RWPE2 (cell line): ENCODE results near the gene CMIP.

Source experiments
- ATAC-seq: fragments of 200-7000 bp; cut with Tn5 transposase; 3 replicates; pipeline ENCODE4 v1.9.1; 2021; ENCODE audit warnings: low read depth
- DNase-seq: peaks from one replicate; pipeline ENCODE4 v3.0.0-alpha.2; 2020; ENCODE audit warnings: low spot score
- H3K27ac ChIP-seq: fragments of 450-650 bp; 2 replicates; pipeline ENCODE4 v1.5.1; 2017; ENCODE audit warnings: mild to moderate bottlenecking; ENCODE audit not compliant: poor library complexity, severe bottlenecking
- H3K27me3 ChIP-seq: fragments of 250-450 bp; sonication (Bioruptor Pico); 2 replicates; pipeline ENCODE4 v1.5.1; 2021; ENCODE audit warnings: mild to moderate bottlenecking, moderate library complexity; ENCODE audit not compliant: insufficient read depth, poor library complexity, severe bottlenecking
- H3K36me3 ChIP-seq: fragments of 250-450 bp; sonication (Bioruptor Pico); 2 replicates; pipeline ENCODE4 v1.5.1; 2020; ENCODE audit warnings: low read depth, mild to moderate bottlenecking, moderate library complexity
- H3K4me1 ChIP-seq: fragments of 250-450 bp; sonication (Bioruptor Pico); 2 replicates; pipeline ENCODE4 v1.5.1; 2021; ENCODE audit warnings: mild to moderate bottlenecking, moderate library complexity; ENCODE audit not compliant: insufficient read depth, poor library complexity, severe bottlenecking
- H3K4me3 ChIP-seq: fragments of 250-450 bp; sonication (Bioruptor Pico); 2 replicates; pipeline ENCODE4 v1.5.1; 2021; ENCODE audit warnings: mild to moderate bottlenecking, moderate library complexity; ENCODE audit not compliant: severe bottlenecking
- H3K9me3 ChIP-seq: fragments of 250-450 bp; sonication (Bioruptor Pico); 2 replicates; pipeline ENCODE4 v1.5.1; 2021; ENCODE audit warnings: mild to moderate bottlenecking, moderate library complexity; ENCODE audit not compliant: severe bottlenecking
- CTCF ChIP-seq: fragments of 450-650 bp; IDR thresholded peaks from one replicate; pipeline ENCODE4 v1.5.1; 2017; ENCODE audit warnings: mild to moderate bottlenecking, moderate library complexity; ENCODE audit not compliant: poor library complexity, severe bottlenecking

The CMIP gene

GRCh38 chr16:81585785-81586184, 141.2 kb downstream of the CMIP start:
- TF ChIP-seq CTCF = peak; percentile 24
- Histone ChIP-seq H3K27ac (peak overlapping the region; percentile 95), H3K9me3 (no peaks in the 10 kb centered on the region), H3K4me3 (no peak overlapping the region), H3K36me3 (peaks cover 25% of the 10 kb centered on the region), H3K27me3 (no peaks in the 10 kb centered on the region), H3K4me1 (peaks cover 49% of the 10 kb centered on the region)
- DNase-seq (no peak), ATAC-seq (no peak)

GRCh38 chr16:81586417-81586816, 141.8 kb downstream of the CMIP start:
- Histone ChIP-seq H3K9me3 (no peaks in the 10 kb centered on the region), H3K27ac (peak overlapping the region; percentile 95), H3K36me3 (peaks cover 25% of the 10 kb centered on the region), H3K4me3 (no peak overlapping the region), H3K27me3 (no peaks in the 10 kb centered on the region), H3K4me1 (peaks cover 46% of the 10 kb centered on the region)
- DNase-seq = no peak
- no peak for TF ChIP-seq CTCF
- no peak; the same call in 2 of the 3 replicates for ATAC-seq

GRCh38 chr16:81586977-81587625, 142.5 kb downstream of the CMIP start:
- TF ChIP-seq CTCF = no peak
- no peak for ATAC-seq
- peak overlapping the region; percentile 95 for H3K27ac ChIP-seq

DNA sequence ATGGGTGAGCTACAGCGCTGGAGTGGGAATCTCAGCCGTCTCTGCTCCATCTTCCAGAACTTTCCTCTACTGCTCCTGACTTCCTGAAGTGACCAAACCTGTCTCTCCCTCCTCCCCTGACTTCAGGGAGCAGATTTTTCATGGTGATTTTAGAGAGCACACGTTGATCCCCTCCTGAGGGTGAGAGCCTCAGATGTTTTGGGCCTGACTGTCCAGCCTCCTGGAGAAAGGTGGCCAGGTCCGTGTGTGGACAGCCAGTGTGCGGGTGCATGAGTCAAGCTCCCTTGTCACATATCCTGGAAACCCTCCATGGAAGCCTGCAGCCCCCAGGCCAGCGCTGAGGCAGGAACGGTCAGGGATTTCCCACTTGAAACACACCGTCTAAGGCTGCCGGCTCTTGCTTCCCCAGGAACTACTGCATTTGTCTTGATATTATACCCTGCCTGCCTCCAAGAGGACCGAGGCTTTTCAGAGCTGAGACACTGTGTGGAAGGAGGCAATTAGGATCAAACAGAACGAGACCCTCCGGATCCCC, 143.1 kb downstream of the CMIP start:
- ATAC-seq (no peak), DNase-seq (no peak)
- no peak overlapping the region for H3K4me3 ChIP-seq
- peaks cover 33% of the 10 kb centered on the region for H3K4me1 ChIP-seq
- no peaks in the 10 kb centered on the region for H3K27me3 ChIP-seq
- H3K36me3 ChIP-seq = peaks cover 22% of the 10 kb centered on the region
- no peaks in the 10 kb centered on the region for H3K9me3 ChIP-seq
- no peak overlapping the region for H3K27ac ChIP-seq
- no peak for TF ChIP-seq CTCF

More at GRCh38 chr16:81586977-81587625, 142.5 kb downstream of the CMIP start:
- Histone ChIP-seq H3K4me1 (peaks cover 39% of the 10 kb centered on the region), H3K36me3 (peaks cover 25% of the 10 kb centered on the region), H3K9me3 (no peaks in the 10 kb centered on the region), H3K4me3 (no peak overlapping the region), H3K27me3 (no peaks in the 10 kb centered on the region)
- DNase-seq = no peak
